Colonic mucosa (tissue), 4 donors: ENCODE data around the gene GLS2. TPM values are rescaled to one million over a fixed set of nuclear protein-coding genes. Genes with fewer than 3 reads are reported as not detected.

Experiments used
- DNase-seq: peaks from one replicate; pipeline ENCODE4 v3.0.0-alpha.2; 2020
- H3K27ac ChIP-seq: fragments of 200-600 bp; one replicate; pipeline ENCODE4 v1.8.0; 2021
- H3K27me3 ChIP-seq: fragments of 200-600 bp; one replicate; pipeline ENCODE4 v1.8.0; 2021
- H3K36me3 ChIP-seq: fragments of 200-600 bp; one replicate; pipeline ENCODE4 v1.8.0; 2021
- H3K4me1 ChIP-seq: fragments of 200-600 bp; one replicate; pipeline ENCODE4 v1.8.0; 2021; ENCODE audit warnings: mild to moderate bottlenecking
- H3K4me3 ChIP-seq: fragments of 200-600 bp; one replicate; pipeline ENCODE4 v1.8.0; 2021
- H3K9ac ChIP-seq, 2 donors: one replicate each; pipeline ENCODE4 v1.7.0; 2013; ENCODE audit warnings: control low read depth in 2 of 2, low read depth in 2 of 2, low read length in 2 of 2
- H3K9me3 ChIP-seq: fragments of 200-600 bp; one replicate; pipeline ENCODE4 v1.8.0; 2021
- intact Hi-C: fragments of 100-400 bp; cut with DNase I; formaldehyde crosslinking; loops from one replicate; pipeline ENCODE4 v1.14.1; 2022
- total RNA-seq, 2 donors: library from RNA; stranded (reverse); fragmentation: NEBNext Ultra II Directional in 1 of 2; extraction: Animal tissue kit (Norgen Biotek cat#: 25700) in 1 of 2; gene quantifications; one replicate each; pipeline ENCODE4 v1.2.1, GENCODE V29; 2021
- TF ChIP-seq, protein P1 (sequence below): fragments of 200-600 bp; IDR thresholded peaks from one replicate; pipeline ENCODE4 v1.8.0; 2022; ENCODE audit warnings: antibody characterized with exemption, mild to moderate bottlenecking
- donor health status: healthy.
- donor health status: DM: no; HTN: no; CAD: no.
- donor health status: DM: no; HTN: no; CAD: no.

Gene GLS2
- total RNA-seq, 2 donors from 2014 or later = 1.7 to 3.0 TPM

DNA sequence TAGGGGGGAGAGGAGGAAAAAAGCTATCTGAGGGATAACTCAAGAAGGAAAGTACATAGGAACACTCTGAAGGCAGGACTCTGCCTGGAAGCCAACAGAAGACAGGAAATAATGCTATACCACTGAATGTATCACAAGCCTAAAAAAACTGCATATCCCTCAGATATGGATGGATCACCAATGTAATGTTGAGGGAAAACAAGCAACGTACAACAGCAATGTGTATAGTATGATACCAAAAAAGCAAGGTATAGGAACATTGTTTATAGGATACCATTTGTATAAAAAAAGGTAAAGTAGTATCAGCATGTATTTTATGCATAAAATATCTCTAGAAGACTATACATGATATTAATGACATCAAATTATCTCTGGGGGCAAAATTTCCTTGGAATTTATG is 3.4 kb downstream of the GLS2 start:
- H3K9me3 ChIP-seq = no peaks in the 10 kb centered on the region
- H3K27me3 ChIP-seq = no peaks in the 10 kb centered on the region
- no peak overlapping the region for H3K27ac ChIP-seq
- intact Hi-C loops = no loop called here
- H3K4me3 ChIP-seq = no peak overlapping the region
- no peak for DNase-seq
- TF ChIP-seq, protein P1, sequence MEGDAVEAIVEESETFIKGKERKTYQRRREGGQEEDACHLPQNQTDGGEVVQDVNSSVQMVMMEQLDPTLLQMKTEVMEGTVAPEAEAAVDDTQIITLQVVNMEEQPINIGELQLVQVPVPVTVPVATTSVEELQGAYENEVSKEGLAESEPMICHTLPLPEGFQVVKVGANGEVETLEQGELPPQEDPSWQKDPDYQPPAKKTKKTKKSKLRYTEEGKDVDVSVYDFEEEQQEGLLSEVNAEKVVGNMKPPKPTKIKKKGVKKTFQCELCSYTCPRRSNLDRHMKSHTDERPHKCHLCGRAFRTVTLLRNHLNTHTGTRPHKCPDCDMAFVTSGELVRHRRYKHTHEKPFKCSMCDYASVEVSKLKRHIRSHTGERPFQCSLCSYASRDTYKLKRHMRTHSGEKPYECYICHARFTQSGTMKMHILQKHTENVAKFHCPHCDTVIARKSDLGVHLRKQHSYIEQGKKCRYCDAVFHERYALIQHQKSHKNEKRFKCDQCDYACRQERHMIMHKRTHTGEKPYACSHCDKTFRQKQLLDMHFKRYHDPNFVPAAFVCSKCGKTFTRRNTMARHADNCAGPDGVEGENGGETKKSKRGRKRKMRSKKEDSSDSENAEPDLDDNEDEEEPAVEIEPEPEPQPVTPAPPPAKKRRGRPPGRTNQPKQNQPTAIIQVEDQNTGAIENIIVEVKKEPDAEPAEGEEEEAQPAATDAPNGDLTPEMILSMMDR = no peak
- H3K4me1 ChIP-seq = peaks cover 9% of the 10 kb centered on the region
- no peak overlapping the region for H3K9ac ChIP-seq
- H3K36me3 ChIP-seq = no peaks in the 10 kb centered on the region

DNA sequence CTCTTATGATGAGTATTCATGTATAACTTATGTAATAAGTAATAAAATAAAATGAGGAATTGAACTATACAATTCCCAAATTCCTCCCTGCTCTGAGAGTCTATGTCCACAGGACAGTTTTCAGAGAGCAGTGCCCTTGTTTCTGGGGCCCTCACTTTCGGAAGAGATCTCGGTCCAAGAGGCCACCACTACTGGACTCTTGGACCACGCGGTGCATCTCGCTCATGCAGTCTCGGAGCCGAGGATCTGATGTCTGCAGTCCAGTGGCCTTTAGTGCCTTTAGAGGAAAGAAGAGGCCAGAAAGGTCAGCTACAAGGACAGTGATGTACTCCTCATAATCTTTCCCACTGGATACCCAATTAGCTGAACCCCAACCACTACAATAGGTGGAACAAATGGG is 8.3 kb downstream of the GLS2 start:
- intact Hi-C loops = no loop called here
- Histone ChIP-seq H3K9ac (no peak overlapping the region), H3K27me3 (no peaks in the 10 kb centered on the region), H3K4me1 (no peaks in the 10 kb centered on the region), H3K9me3 (no peaks in the 10 kb centered on the region), H3K36me3 (no peaks in the 10 kb centered on the region), H3K27ac (no peak overlapping the region), H3K4me3 (no peak overlapping the region)
- no peak for DNase-seq
- TF ChIP-seq, protein P1 = no peak

- Histone ChIP-seq H3K4me1 (no peaks in the 10 kb centered on the region), H3K27ac (no peak overlapping the region), H3K36me3 (no peaks in the 10 kb centered on the region), H3K4me3 (no peak overlapping the region), H3K27me3 (no peaks in the 10 kb centered on the region), H3K9me3 (no peaks in the 10 kb centered on the region), H3K9ac (no peak overlapping the region)
- no peak for DNase-seq
- intact Hi-C loops = no loop called here
- TF ChIP-seq, protein P1 = no peak
Measured at GRCh38 chr12:56477521-56478225, 10.3 kb downstream of the GLS2 start.

DNA sequence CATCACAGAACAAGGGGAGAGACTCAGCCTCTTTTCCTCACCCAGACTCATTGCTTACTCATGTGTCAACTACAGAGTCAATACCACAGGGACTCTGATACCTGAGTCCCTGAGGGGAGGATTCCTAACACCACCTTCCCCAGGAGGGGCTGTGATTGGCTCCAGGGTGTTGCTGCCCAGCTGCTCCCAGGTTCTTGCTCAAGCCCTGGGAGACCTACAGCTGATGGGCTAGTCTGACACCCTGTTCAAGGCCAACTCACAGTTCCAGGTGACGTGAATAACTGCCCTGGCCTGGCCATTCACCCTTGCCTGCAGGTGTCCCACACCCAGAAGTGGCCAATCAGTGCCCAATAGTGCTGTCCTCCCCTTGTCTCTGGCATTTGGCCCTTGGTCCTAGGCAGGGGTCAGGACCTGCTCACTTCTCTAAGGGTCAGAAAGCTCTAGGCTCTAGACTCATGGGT is 11.0 kb downstream of the GLS2 start:
- no peak overlapping the region for H3K4me3 ChIP-seq
- H3K27me3 ChIP-seq = no peaks in the 10 kb centered on the region
- H3K4me1 ChIP-seq = no peaks in the 10 kb centered on the region
- no peaks in the 10 kb centered on the region for H3K9me3 ChIP-seq
- H3K36me3 ChIP-seq = no peaks in the 10 kb centered on the region
- TF ChIP-seq, protein P1 = no peak
- no peak for DNase-seq
- no peak overlapping the region for H3K27ac ChIP-seq
- intact Hi-C loops = no loop called here
- H3K9ac ChIP-seq = no peak overlapping the region

GRCh38 chr12:56476143-56476542 is 11.8 kb downstream of the GLS2 start:
- TF ChIP-seq, protein P1 = no peak
- DNase-seq = no peak
- H3K4me3 ChIP-seq = no peak overlapping the region
- H3K36me3 ChIP-seq = no peaks in the 10 kb centered on the region
- H3K27me3 ChIP-seq = no peaks in the 10 kb centered on the region
- H3K4me1 ChIP-seq = no peaks in the 10 kb centered on the region
- H3K9ac ChIP-seq = no peak overlapping the region
- no peaks in the 10 kb centered on the region for H3K9me3 ChIP-seq
- no peak overlapping the region for H3K27ac ChIP-seq
- intact Hi-C loops = no loop called here
